Subcutaneous abdominal adipose tissue (tissue), 5 donors: ENCODE data around the gene WEE1.

Experiments used
- H3K27ac ChIP-seq: one replicate; pipeline ENCODE4 v1.7.0; 2013; ENCODE audit warnings: low read depth, mild to moderate bottlenecking, inconsistent platforms, low read length, moderate library complexity
- H3K27me3 ChIP-seq, 5 donors: one replicate each; pipeline ENCODE4 v1.7.0; 2013; ENCODE audit warnings: low read length in 5 of 5, inconsistent platforms in 1 of 5; ENCODE audit not compliant: control insufficient read depth in 5 of 5, insufficient read depth in 4 of 5
- H3K36me3 ChIP-seq, 5 donors: one replicate each; pipeline ENCODE4 v1.7.0; 2013; ENCODE audit warnings: low read length in 5 of 5; ENCODE audit not compliant: control insufficient read depth in 5 of 5, insufficient read depth in 5 of 5
- H3K4me1 ChIP-seq, 5 donors: one replicate each; pipeline ENCODE4 v1.7.0; 2013; ENCODE audit warnings: low read length in 5 of 5, mild to moderate bottlenecking in 3 of 5, moderate library complexity in 1 of 5; ENCODE audit not compliant: control insufficient read depth in 5 of 5, insufficient read depth in 5 of 5
- H3K4me3 ChIP-seq, 5 donors: one replicate each; pipeline ENCODE4 v1.7.0; 2013; ENCODE audit warnings: low read length in 5 of 5, low read depth in 1 of 5
- H3K9ac ChIP-seq, 5 donors: one replicate each; pipeline ENCODE4 v1.7.0; 2013; ENCODE audit warnings: low read length in 5 of 5, mild to moderate bottlenecking in 4 of 5, moderate library complexity in 3 of 5
- H3K9me3 ChIP-seq, 5 donors: one replicate each; pipeline ENCODE4 v1.7.0; 2013; ENCODE audit warnings: low read length in 5 of 5; ENCODE audit not compliant: control insufficient read depth in 5 of 5
- donor health status: healthy.
- donor health status: healthy.
- donor health status: healthy.
- donor health status: healthy.
- donor health status: healthy.

The WEE1 gene

GRCh38 chr11:9565822-9566560 is 7.5 kb upstream of the WEE1 start:
- Histone ChIP-seq H3K4me3 (no peak overlapping the region), H3K27me3 (no peaks in the 10 kb centered on the region), H3K4me1 (peaks cover 0 to 22% (median 16%) of the 10 kb centered on the region in 5 donors), H3K9me3 (no peaks in the 10 kb centered on the region), H3K36me3 (no peaks in the 10 kb centered on the region), H3K9ac (no peak overlapping the region), H3K27ac (no peak overlapping the region)

- no peaks in the 10 kb centered on the region for H3K36me3 ChIP-seq
- no peaks in the 10 kb centered on the region for H3K9me3 ChIP-seq
- no peak overlapping the region for H3K27ac ChIP-seq
- H3K9ac ChIP-seq: no peak overlapping the region
- peaks cover 0 to 22% (median 16%) of the 10 kb centered on the region in 5 donors for H3K4me1 ChIP-seq
- H3K4me3 ChIP-seq: no peak overlapping the region
- H3K27me3 ChIP-seq: no peaks in the 10 kb centered on the region
Measured at GRCh38 chr11:9566561-9567063, 6.9 kb upstream of the WEE1 start.

- Histone ChIP-seq H3K9ac (no peak overlapping the region), H3K27ac (no peak overlapping the region), H3K27me3 (no peaks in the 10 kb centered on the region), H3K4me1 (peaks cover 0 to 22% (median 18%) of the 10 kb centered on the region in 5 donors), H3K4me3 (no peak overlapping the region), H3K9me3 (no peaks in the 10 kb centered on the region), H3K36me3 (no peaks in the 10 kb centered on the region)
Measured at GRCh38 chr11:9567401-9567800, 6.1 kb upstream of the WEE1 start.

- Histone ChIP-seq H3K36me3 (no peaks in the 10 kb centered on the region), H3K9me3 (no peaks in the 10 kb centered on the region), H3K27ac (peak overlapping the region; percentile 75), H3K9ac (no peak overlapping the region), H3K4me1 (peaks cover 0 to 26% (median 26%) of the 10 kb centered on the region in 5 donors), H3K4me3 (no peak overlapping the region), H3K27me3 (no peaks in the 10 kb centered on the region)
Measured at GRCh38 chr11:9568161-9568853, 5.2 kb upstream of the WEE1 start.

- peak overlapping the region in 1 of 5 donors; percentile 53 for H3K9ac ChIP-seq
- peak overlapping the region; percentile 75 for H3K27ac ChIP-seq
- H3K27me3 ChIP-seq: no peaks in the 10 kb centered on the region
- no peaks in the 10 kb centered on the region for H3K9me3 ChIP-seq
- no peak overlapping the region for H3K4me3 ChIP-seq
- peaks cover 0 to 29% (median 26%) of the 10 kb centered on the region in 5 donors for H3K4me1 ChIP-seq
- H3K36me3 ChIP-seq: no peaks in the 10 kb centered on the region
Measured at GRCh38 chr11:9568854-9569587, 4.4 kb upstream of the WEE1 start.

GRCh38 chr11:9569588-9570164 is 3.8 kb upstream of the WEE1 start:
- H3K27me3 ChIP-seq: no peaks in the 10 kb centered on the region
- no peaks in the 10 kb centered on the region for H3K9me3 ChIP-seq
- H3K9ac ChIP-seq: no peak overlapping the region
- H3K27ac ChIP-seq: peak overlapping the region; percentile 75
- no peak overlapping the region for H3K4me3 ChIP-seq
- H3K36me3 ChIP-seq: no peaks in the 10 kb centered on the region
- peaks cover 0 to 31% (median 28%) of the 10 kb centered on the region in 5 donors for H3K4me1 ChIP-seq

- no peak overlapping the region for H3K9ac ChIP-seq
- H3K36me3 ChIP-seq: no peaks in the 10 kb centered on the region
- no peak overlapping the region for H3K4me3 ChIP-seq
- H3K4me1 ChIP-seq: peaks cover 0 to 39% (median 34%) of the 10 kb centered on the region in 5 donors
- peaks cover 0 to 7% (median 0%) of the 10 kb centered on the region in 5 donors for H3K27me3 ChIP-seq
- H3K27ac ChIP-seq: no peak overlapping the region
- H3K9me3 ChIP-seq: no peaks in the 10 kb centered on the region
Measured at GRCh38 chr11:9570313-9571025, 3.0 kb upstream of the WEE1 start.

- Histone ChIP-seq H3K27ac (no peak overlapping the region), H3K36me3 (no peaks in the 10 kb centered on the region), H3K9ac (no peak overlapping the region), H3K4me3 (no peak overlapping the region), H3K27me3 (peaks cover 0 to 7% (median 3%) of the 10 kb centered on the region in 5 donors), H3K9me3 (no peaks in the 10 kb centered on the region), H3K4me1 (peaks cover 0 to 36% (median 32%) of the 10 kb centered on the region in 5 donors)
Measured at GRCh38 chr11:9571071-9571762, 2.3 kb upstream of the WEE1 start.

- Histone ChIP-seq H3K4me3 (no peak overlapping the region), H3K27me3 (peaks cover 0 to 7% (median 3%) of the 10 kb centered on the region in 5 donors), H3K9ac (no peak overlapping the region), H3K4me1 (peaks cover 0 to 32% (median 28%) of the 10 kb centered on the region in 5 donors), H3K9me3 (no peaks in the 10 kb centered on the region), H3K36me3 (no peaks in the 10 kb centered on the region), H3K27ac (no peak overlapping the region)
Measured at GRCh38 chr11:9571763-9572115, 1.7 kb upstream of the WEE1 start.
